Measurements from ENCODE around the gene CAGE1.
A peak's percentile ranks its signal among the peaks of the same experiment; 100 is the strongest.
"Not testable (repeated sequence)": the region's sequence is repeated elsewhere in the genome, so short reads cannot be mapped to it uniquely, and the experiment has no call there.

CAGE1 gene

GRCh38 chr6:7339007-7339732, 50.4 kb downstream of the CAGE1 start:
- DNase-seq (ENCODE audit: low read depth, low spot score): peak; percentile 50

- no peak for DNase-seq (ENCODE audit: low read depth, low spot score)
Observed at GRCh38 chr6:7338031-7338430, 51.5 kb downstream of the CAGE1 start.

GRCh38 chr6:7335519-7335918, 54.0 kb downstream of the CAGE1 start:
- DNase-seq (ENCODE audit: low read depth, low spot score): no peak

- no peak for DNase-seq (ENCODE audit: low read depth, low spot score)
Observed at GRCh38 chr6:7334685-7335084, 54.9 kb downstream of the CAGE1 start.

GRCh38 chr6:7332090-7332745, 57.3 kb downstream of the CAGE1 start:
- no peak for DNase-seq (ENCODE audit: low read depth, low spot score)

- DNase-seq (ENCODE audit: low read depth, low spot score): no peak
Observed at GRCh38 chr6:7331452-7331851, 58.1 kb downstream of the CAGE1 start.

- no peak for DNase-seq (ENCODE audit: low read depth, low spot score)
Observed at GRCh38 chr6:7328243-7328642, 61.3 kb downstream of the CAGE1 start.

- DNase-seq (ENCODE audit: low read depth, low spot score): no peak
Observed at GRCh38 chr6:7325750-7326149, 63.8 kb downstream of the CAGE1 start.

GRCh38 chr6:7324520-7324919, 65.0 kb downstream of the CAGE1 start:
- DNase-seq (ENCODE audit: low read depth, low spot score): no peak

GRCh38 chr6:7323074-7323473, 66.5 kb downstream of the CAGE1 start:
- DNase-seq (ENCODE audit: low read depth, low spot score): no peak

GRCh38 chr6:7321866-7322265, 67.7 kb downstream of the CAGE1 start:
- DNase-seq (ENCODE audit: low read depth, low spot score): not testable (repeated sequence)

GRCh38 chr6:7319406-7319805, 70.1 kb downstream of the CAGE1 start:
- DNase-seq (ENCODE audit: low read depth, low spot score): not testable (repeated sequence)

- DNase-seq (ENCODE audit: low read depth, low spot score): no peak
Observed at GRCh38 chr6:7317538-7317937, 72.0 kb downstream of the CAGE1 start.

GRCh38 chr6:7316658-7317533, 72.6 kb downstream of the CAGE1 start:
- DNase-seq (ENCODE audit: low read depth, low spot score): no peak

- no peak for DNase-seq (ENCODE audit: low read depth, low spot score)
Observed at GRCh38 chr6:7315948-7316365, 73.6 kb downstream of the CAGE1 start.

- DNase-seq (ENCODE audit: low read depth, low spot score): not testable (repeated sequence)
Observed at GRCh38 chr6:7315087-7315947, 74.2 kb downstream of the CAGE1 start.

- DNase-seq (ENCODE audit: low read depth, low spot score): no peak
Observed at GRCh38 chr6:7314414-7314813, 75.1 kb downstream of the CAGE1 start.

GRCh38 chr6:7313505-7314165, 75.9 kb downstream of the CAGE1 start:
- no peak for DNase-seq (ENCODE audit: low read depth, low spot score)

- DNase-seq (ENCODE audit: low read depth, low spot score): peak; percentile 69
Observed at GRCh38 chr6:7312616-7313504, 76.7 kb downstream of the CAGE1 start, which contains the start of gene SSR1. SSR1 (minus strand) TSS chr6:7313199; CDS start chr6:7313120, 79 bp downstream.
